A673 (cell line): Measurements from ENCODE around the gene TMTC2. TPM values are rescaled to one million over a fixed set of nuclear protein-coding genes. Genes with fewer than 3 reads are reported as not detected.

Experiments used
- BruUV-seq: library from RNA; stranded (reverse); fragments of 400-500 nt; replicated peaks from 2 replicates; lab custom pipeline; 2021; lab: Mats Ljungman, UMichigan
- CTCF ChIA-PET: fragments of 300-600 bp; sonication (Branson Sonifier 250); formaldehyde crosslinking; loops from one replicate; lab custom pipeline; 2022; ENCODE audit warnings: antibody characterized with exemption; lab: Charles Lee
- POLR2A ChIA-PET: fragments of 300-600 bp; sonication (Branson Sonifier 250); formaldehyde crosslinking; loops from one replicate; lab custom pipeline; 2022; ENCODE audit warnings: antibody characterized with exemption; ENCODE audit not compliant: low non-redundant PET; lab: Charles Lee
- DNase-seq: peaks from one replicate; pipeline ENCODE4 v3.0.0-alpha.2; 2015; ENCODE audit warnings: low spot score
- H3K27ac ChIP-seq: fragments of 200-600 bp; sonication (generic); 2 replicates; pipeline ENCODE4 v1.5.1; 2016; ENCODE audit warnings: mixed run types, low read depth, mild to moderate bottlenecking, mixed read lengths, antibody characterized with exemption, low read length; ENCODE audit not compliant: poor library complexity, severe bottlenecking
- H3K27me3 ChIP-seq: fragments of 200-600 bp; sonication (generic); replicated peaks from 2 replicates; pipeline ENCODE4 v1.6.1; 2017; ENCODE audit warnings: mixed run types, low read depth, mild to moderate bottlenecking, mixed read lengths, antibody characterized with exemption, low read length; ENCODE audit not compliant: insufficient read depth, poor library complexity
- H3K36me3 ChIP-seq: fragments of 200-600 bp; sonication (generic); 2 replicates; pipeline ENCODE4 v1.6.1; 2016; ENCODE audit warnings: mixed run types, mild to moderate bottlenecking, mixed read lengths, antibody characterized with exemption, low read length; ENCODE audit not compliant: insufficient read depth, poor library complexity, severe bottlenecking
- H3K4me1 ChIP-seq: fragments of 200-600 bp; sonication (generic); 2 replicates; pipeline ENCODE4 v1.6.1; 2017; ENCODE audit warnings: mixed run types, mild to moderate bottlenecking, mixed read lengths, antibody characterized with exemption, low read length; ENCODE audit not compliant: insufficient read depth, poor library complexity, severe bottlenecking
- H3K4me3 ChIP-seq: fragments of 200-600 bp; sonication (generic); 2 replicates; pipeline ENCODE4 v1.5.1; 2016; ENCODE audit warnings: low read depth, mixed run types, mild to moderate bottlenecking, mixed read lengths, low read length; ENCODE audit not compliant: poor library complexity, severe bottlenecking
- H3K9me3 ChIP-seq: fragments of 200-600 bp; sonication (generic); 2 replicates; pipeline ENCODE4 v1.6.1; 2016; ENCODE audit warnings: mixed run types, low read depth, mild to moderate bottlenecking, mixed read lengths, antibody characterized with exemption, low read length; ENCODE audit not compliant: poor library complexity, severe bottlenecking
- CTCF ChIP-seq: fragments of 300-800, 200-600 bp; sonication (generic); conservative IDR thresholded peaks from 2 replicates; pipeline ENCODE4 v1.5.1; 2017; ENCODE audit warnings: low read depth, mild to moderate bottlenecking, antibody characterized with exemption, low read length, moderate library complexity, mixed read lengths
- EZH2 ChIP-seq: fragments of 200-600 bp; sonication (generic); IDR thresholded peaks from 2 replicates; pipeline ENCODE4 v1.6.1; 2017; ENCODE audit warnings: borderline replicate concordance, low read depth, mild to moderate bottlenecking, mixed read lengths, antibody characterized with exemption, low read length; ENCODE audit not compliant: poor library complexity, severe bottlenecking
- intact Hi-C: fragments of 100-400 bp; cut with micrococcal nuclease; formaldehyde crosslinking; loops from one replicate; pipeline ENCODE4 v1.10.0; 2022; ENCODE audit not compliant: unreplicated experiment
- total RNA-seq: library from RNA; stranded (reverse); gene quantifications from 2 replicates; pipeline ENCODE4 v1.2.3, GENCODE V29; 2021

The TMTC2 gene
- total RNA-seq, 1 experiment from 2014 or later = 3.3 TPM

- Histone ChIP-seq H3K27me3 (no peaks in the 10 kb centered on the region), H3K4me3 (no peak overlapping the region), H3K36me3 (no peaks in the 10 kb centered on the region), H3K9me3 (no peaks in the 10 kb centered on the region), H3K4me1 (no peaks in the 10 kb centered on the region), H3K27ac (no peak overlapping the region)
- intact Hi-C loops = no loop called here
- CTCF ChIA-PET = no interaction called here
- no peak for DNase-seq
- POLR2A ChIA-PET = no interaction called here
- TF ChIP-seq CTCF = no peak
- no peak for TF ChIP-seq EZH2
- BruUV-seq = no TSS peak
Measured at GRCh38 chr12:83172441-83172840, 485.7 kb downstream of the TMTC2 start.

GRCh38 chr12:83172866-83173649 is 486.4 kb downstream of the TMTC2 start:
- Histone ChIP-seq H3K4me1 (no peaks in the 10 kb centered on the region), H3K9me3 (no peaks in the 10 kb centered on the region), H3K27me3 (no peaks in the 10 kb centered on the region), H3K36me3 (no peaks in the 10 kb centered on the region), H3K27ac (no peak overlapping the region), H3K4me3 (no peak overlapping the region)
- TF ChIP-seq CTCF (no peak), EZH2 (no peak)
- CTCF ChIA-PET = no interaction called here
- DNase-seq = no peak
- no TSS peak for BruUV-seq
- intact Hi-C loops = no loop called here
- POLR2A ChIA-PET = no interaction called here

GRCh38 chr12:83179999-83180398 is 493.3 kb downstream of the TMTC2 start:
- intact Hi-C loops = no loop called here
- Histone ChIP-seq H3K27me3 (no peaks in the 10 kb centered on the region), H3K4me3 (no peak overlapping the region), H3K9me3 (no peaks in the 10 kb centered on the region), H3K4me1 (no peaks in the 10 kb centered on the region), H3K27ac (no peak overlapping the region), H3K36me3 (no peaks in the 10 kb centered on the region)
- TF ChIP-seq CTCF (no peak), EZH2 (no peak)
- CTCF ChIA-PET = no interaction called here
- no peak for DNase-seq
- POLR2A ChIA-PET = no interaction called here
- BruUV-seq = no TSS peak
